HL-60 (cell line): ENCODE data around the gene PLOD3.
A peak's percentile ranks its signal among the peaks of the same experiment; 100 is the strongest.

Source experiments
- DNase-seq, 2 experiments: peaks; one replicate each; pipeline ENCODE4 v3.0.0-alpha.2; 2010 to 2020; ENCODE audit warnings: low read depth in 1 of 2, low spot score in 1 of 2
- H3K27ac ChIP-seq: fragments of 250-450 bp; sonication (Bioruptor Pico); replicated peaks from 2 replicates; pipeline ENCODE4 v1.5.1; 2020; ENCODE audit warnings: mild to moderate bottlenecking, moderate library complexity
- H3K27me3 ChIP-seq: fragments of 250-450 bp; sonication (Bioruptor Pico); 2 replicates; pipeline ENCODE4 v1.5.1; 2021; ENCODE audit warnings: mild to moderate bottlenecking, moderate library complexity; ENCODE audit not compliant: insufficient read depth, poor library complexity, severe bottlenecking
- H3K4me3 ChIP-seq: replicated peaks from 2 replicates; pipeline ENCODE4 v1.5.1; 2011; ENCODE audit warnings: mild to moderate bottlenecking, control low read depth, low read length; ENCODE audit not compliant: insufficient read depth
- GABPA ChIP-seq: IDR thresholded peaks from 2 replicates; pipeline ENCODE4 v1.6.1; 2012; ENCODE audit warnings: low read depth
- POLR2AphosphoS5 ChIP-seq: IDR thresholded peaks from 2 replicates; pipeline ENCODE4 v1.6.1; 2012; ENCODE audit warnings: low read depth
- REST ChIP-seq: IDR thresholded peaks from 2 replicates; pipeline ENCODE4 v1.6.1; 2012; ENCODE audit warnings: low read depth; ENCODE audit not compliant: insufficient replicate concordance
- SPI1 ChIP-seq: IDR thresholded peaks from 2 replicates; pipeline ENCODE4 v1.6.1; 2012; ENCODE audit warnings: low read depth, mild to moderate bottlenecking, borderline replicate concordance
- TF ChIP-seq, protein P1 (sequence below): IDR thresholded peaks from one replicate; pipeline ENCODE4 v1.5.1; 2011; ENCODE audit warnings: low read length, control low read depth, inconsistent platforms; ENCODE audit not compliant: insufficient read depth

The PLOD3 gene

DNA sequence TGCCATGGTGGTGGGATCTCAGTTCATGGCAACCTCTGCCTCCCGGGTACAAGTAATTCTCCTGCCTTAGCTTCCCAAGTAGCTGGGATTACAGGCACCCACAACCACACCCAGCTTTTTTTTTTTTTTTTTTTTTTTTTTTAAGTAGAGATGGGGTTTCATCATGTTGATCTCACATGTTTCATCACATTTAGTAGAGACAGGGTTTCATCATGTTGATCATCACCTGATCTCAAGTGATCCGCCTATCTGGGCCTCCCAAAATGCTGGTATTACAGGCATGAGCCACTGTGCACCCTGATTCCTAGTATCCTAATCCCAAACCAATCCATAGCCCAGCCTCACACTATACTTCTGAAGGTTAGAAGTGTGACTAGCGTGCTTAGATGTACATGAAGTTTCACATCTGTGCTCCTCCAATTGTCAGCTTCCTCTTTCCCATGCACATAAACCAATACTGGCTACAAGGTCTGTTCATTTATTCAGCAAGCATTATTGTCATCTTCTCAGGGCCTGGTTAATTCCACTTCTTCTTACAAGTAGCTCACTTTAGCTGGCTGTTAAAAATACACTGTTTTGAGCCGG is 30.4 kb downstream of the PLOD3 start:
- Histone ChIP-seq H3K27ac (peak overlapping the region; percentile 4; the same call in 1 of the 2 replicates), H3K4me3 (no peak overlapping the region), H3K27me3 (peaks cover 3% of the 10 kb centered on the region)
- TF ChIP-seq GABPA (no peak), REST (no peak), SPI1 (peak; percentile 70)
- TF ChIP-seq, protein P1, sequence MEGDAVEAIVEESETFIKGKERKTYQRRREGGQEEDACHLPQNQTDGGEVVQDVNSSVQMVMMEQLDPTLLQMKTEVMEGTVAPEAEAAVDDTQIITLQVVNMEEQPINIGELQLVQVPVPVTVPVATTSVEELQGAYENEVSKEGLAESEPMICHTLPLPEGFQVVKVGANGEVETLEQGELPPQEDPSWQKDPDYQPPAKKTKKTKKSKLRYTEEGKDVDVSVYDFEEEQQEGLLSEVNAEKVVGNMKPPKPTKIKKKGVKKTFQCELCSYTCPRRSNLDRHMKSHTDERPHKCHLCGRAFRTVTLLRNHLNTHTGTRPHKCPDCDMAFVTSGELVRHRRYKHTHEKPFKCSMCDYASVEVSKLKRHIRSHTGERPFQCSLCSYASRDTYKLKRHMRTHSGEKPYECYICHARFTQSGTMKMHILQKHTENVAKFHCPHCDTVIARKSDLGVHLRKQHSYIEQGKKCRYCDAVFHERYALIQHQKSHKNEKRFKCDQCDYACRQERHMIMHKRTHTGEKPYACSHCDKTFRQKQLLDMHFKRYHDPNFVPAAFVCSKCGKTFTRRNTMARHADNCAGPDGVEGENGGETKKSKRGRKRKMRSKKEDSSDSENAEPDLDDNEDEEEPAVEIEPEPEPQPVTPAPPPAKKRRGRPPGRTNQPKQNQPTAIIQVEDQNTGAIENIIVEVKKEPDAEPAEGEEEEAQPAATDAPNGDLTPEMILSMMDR: no peak
- peak; percentile 71 to 81 for DNase-seq

DNA sequence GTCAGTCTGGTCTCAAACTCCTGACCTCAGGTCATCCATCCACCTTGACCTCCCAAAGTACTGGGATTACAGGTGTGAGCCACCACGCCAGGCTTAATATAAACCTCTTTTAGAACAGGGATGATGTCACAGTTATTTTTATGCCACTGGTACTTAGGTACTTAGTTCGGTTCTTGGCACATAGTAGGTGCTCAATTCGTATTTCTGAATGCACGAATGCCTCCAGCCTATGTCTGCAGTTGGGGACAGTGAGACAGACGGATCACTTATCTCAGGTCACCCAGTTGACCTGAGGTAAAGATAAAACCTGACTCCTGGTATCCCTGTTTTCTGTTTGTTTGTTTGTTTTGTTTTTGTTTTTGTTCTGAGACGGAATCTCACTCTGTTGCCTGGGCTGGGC is 31.2 kb downstream of the PLOD3 start:
- TF ChIP-seq, protein P1: no peak
- no peak for TF ChIP-seq SPI1
- no peak for TF ChIP-seq POLR2AphosphoS5
- TF ChIP-seq GABPA: no peak
- no peak for TF ChIP-seq REST
- DNase-seq: no peak
- no peak overlapping the region for H3K4me3 ChIP-seq
- H3K27me3 ChIP-seq: peaks cover 7% of the 10 kb centered on the region
- no peak overlapping the region for H3K27ac ChIP-seq

- DNase-seq: no peak
- Histone ChIP-seq H3K27ac (no peak overlapping the region), H3K4me3 (no peak overlapping the region), H3K27me3 (peaks cover 16% of the 10 kb centered on the region)
- TF ChIP-seq REST (no peak), GABPA (no peak), SPI1 (no peak), POLR2AphosphoS5 (no peak)
- TF ChIP-seq, protein P1: no peak
Observed at GRCh38 chr7:101185258-101185839, 32.0 kb downstream of the PLOD3 start.
